ENCODE results near the gene HS6ST1. TPM values are rescaled to one million over a fixed set of nuclear protein-coding genes. Genes with fewer than 3 reads are reported as not detected.
"Not testable (repeated sequence)": the region's sequence is repeated elsewhere in the genome, so short reads cannot be mapped to it uniquely, and the experiment has no call there.

HS6ST1 gene
- total and polyA plus RNA-seq, 3 donors from 2014 or later = 58.7 to 203 (median 143) TPM

DNA sequence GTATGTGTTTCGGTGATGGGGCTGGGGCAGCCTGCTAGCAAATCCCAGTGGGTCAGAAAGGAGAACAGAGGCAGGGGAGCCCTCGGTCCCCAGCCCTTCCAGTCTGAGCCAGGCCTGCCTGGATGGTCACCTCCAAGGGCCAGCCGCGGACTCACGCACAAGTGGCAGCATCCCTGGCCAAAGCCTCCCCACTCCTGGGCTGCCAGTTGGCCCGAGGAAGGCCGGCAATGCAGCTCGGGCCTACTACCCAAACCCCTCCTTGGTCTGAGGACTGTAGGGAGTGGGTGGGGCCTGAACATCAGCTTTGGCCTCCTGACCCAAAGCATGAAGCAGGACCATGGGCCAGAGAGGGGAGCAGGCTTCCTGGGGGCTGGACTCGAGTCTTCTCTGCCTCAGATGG, 51.5 kb downstream of the HS6ST1 start:
- intact Hi-C loops (cut with DNase I; ENCODE audit: low total_unique reads); H3K27ac ChIP-seq; H3K36me3 ChIP-seq (ENCODE audit: low read depth, missing control alignments); H3K4me3 ChIP-seq; H3K27me3 ChIP-seq; H3K9me3 ChIP-seq: not testable (repeated sequence)
- peaks cover 31% of the 10 kb centered on the region for H3K4me1 ChIP-seq
- 67% methylated on average over 4 of the region's 9 CpGs; no CpG with 5 or more reads in 1 of the 2 donors for WGBS, 2 donors
- peak; percentile 8 for DNase-seq

GRCh38 chr2:128266463-128266862, 52.2 kb downstream of the HS6ST1 start:
- DNase-seq = peak; percentile 7
- 93 to 100% methylated on average over 5 to 8 of the region's 8 CpGs for WGBS, 2 donors
- intact Hi-C loops (cut with DNase I; ENCODE audit: low total_unique reads); H3K9me3 ChIP-seq; H3K36me3 ChIP-seq (ENCODE audit: low read depth, missing control alignments); H3K27ac ChIP-seq; H3K4me3 ChIP-seq; H3K27me3 ChIP-seq: not testable (repeated sequence)
- peaks cover 25% of the 10 kb centered on the region for H3K4me1 ChIP-seq

GRCh38 chr2:128265608-128265993, 53.1 kb downstream of the HS6ST1 start:
- H3K9me3 ChIP-seq; H3K4me3 ChIP-seq; H3K36me3 ChIP-seq (ENCODE audit: low read depth, missing control alignments); DNase-seq; H3K27ac ChIP-seq; intact Hi-C loops (cut with DNase I; ENCODE audit: low total_unique reads); H3K27me3 ChIP-seq: not testable (repeated sequence)
- 58 to 91% methylated on average over 4 of the region's 9 CpGs for WGBS, 2 donors
- peaks cover 23% of the 10 kb centered on the region for H3K4me1 ChIP-seq

DNA sequence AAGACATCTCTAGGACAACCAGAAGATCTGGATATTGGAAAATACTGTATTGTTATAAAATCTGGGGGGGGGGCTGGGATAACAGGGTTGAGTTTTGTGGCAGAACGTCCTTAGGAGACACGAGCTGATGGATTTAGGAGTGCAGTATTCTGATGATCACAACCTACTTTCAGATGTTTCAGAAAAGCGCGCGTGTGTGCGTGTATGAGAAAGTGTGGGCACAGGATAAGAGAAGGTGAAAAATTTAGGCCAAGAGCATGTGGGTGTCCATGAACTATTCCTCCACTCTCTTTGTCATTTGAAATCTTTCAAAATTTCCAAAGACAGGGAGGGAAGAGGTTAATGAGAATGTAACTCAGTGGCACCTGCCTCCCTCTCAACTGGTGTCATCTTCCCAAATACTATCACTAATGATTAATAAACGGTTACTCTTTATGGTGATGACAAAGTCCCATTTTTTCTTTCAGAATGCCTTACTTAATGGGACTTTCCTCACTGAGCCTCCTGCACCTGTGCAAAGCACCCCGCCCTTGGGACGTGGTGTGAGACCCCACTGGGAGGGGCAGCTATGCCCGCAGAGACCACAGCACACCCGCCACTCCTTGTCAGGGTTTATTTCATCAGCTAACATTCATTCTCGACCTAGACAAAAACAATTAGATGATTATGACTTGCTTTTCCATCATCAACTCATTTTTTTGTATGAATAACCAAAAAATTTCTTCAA, 53.6 kb downstream of the HS6ST1 start:
- TF ChIP-seq CTCF (IDR thresholded peaks at IDR 0.05) (no peak), POLR2A (IDR thresholded peaks at IDR 0.05) (no peak)

GRCh38 chr2:128263902-128264331, 54.8 kb downstream of the HS6ST1 start:
- H3K27me3 ChIP-seq = no peaks in the 10 kb centered on the region
- 92 to 94% methylated on average over 9 of the region's 9 CpGs for WGBS, 2 donors
- H3K27ac ChIP-seq = no peak overlapping the region
- peaks cover 7% of the 10 kb centered on the region for H3K4me1 ChIP-seq
- no peak overlapping the region for H3K4me3 ChIP-seq
- no peaks in the 10 kb centered on the region for H3K36me3 ChIP-seq (ENCODE audit: low read depth, missing control alignments)
- no peaks in the 10 kb centered on the region for H3K9me3 ChIP-seq
- intact Hi-C loops (cut with DNase I; ENCODE audit: low total_unique reads) = no loop called here
- peak; percentile 13 for DNase-seq
- TF ChIP-seq POLR2A (IDR thresholded peaks at IDR 0.05) = no peak
- no peak for TF ChIP-seq CTCF (IDR thresholded peaks at IDR 0.05)

More for the DNA sequence above, 53.6 kb downstream of the HS6ST1 start:
- Histone ChIP-seq H3K4me1 (peaks cover 18% of the 10 kb centered on the region), H3K36me3 (ENCODE audit: low read depth, missing control alignments) (no peaks in the 10 kb centered on the region), H3K9me3 (no peaks in the 10 kb centered on the region), H3K4me3 (no peak overlapping the region), H3K27ac (no peak overlapping the region), H3K27me3 (no peaks in the 10 kb centered on the region)
- intact Hi-C loops (cut with DNase I; ENCODE audit: low total_unique reads) = no loop called here
- peak; percentile 6 for DNase-seq
- 77 to 86% methylated on average over 12 of the region's 12 CpGs for WGBS, 2 donors

DNA sequence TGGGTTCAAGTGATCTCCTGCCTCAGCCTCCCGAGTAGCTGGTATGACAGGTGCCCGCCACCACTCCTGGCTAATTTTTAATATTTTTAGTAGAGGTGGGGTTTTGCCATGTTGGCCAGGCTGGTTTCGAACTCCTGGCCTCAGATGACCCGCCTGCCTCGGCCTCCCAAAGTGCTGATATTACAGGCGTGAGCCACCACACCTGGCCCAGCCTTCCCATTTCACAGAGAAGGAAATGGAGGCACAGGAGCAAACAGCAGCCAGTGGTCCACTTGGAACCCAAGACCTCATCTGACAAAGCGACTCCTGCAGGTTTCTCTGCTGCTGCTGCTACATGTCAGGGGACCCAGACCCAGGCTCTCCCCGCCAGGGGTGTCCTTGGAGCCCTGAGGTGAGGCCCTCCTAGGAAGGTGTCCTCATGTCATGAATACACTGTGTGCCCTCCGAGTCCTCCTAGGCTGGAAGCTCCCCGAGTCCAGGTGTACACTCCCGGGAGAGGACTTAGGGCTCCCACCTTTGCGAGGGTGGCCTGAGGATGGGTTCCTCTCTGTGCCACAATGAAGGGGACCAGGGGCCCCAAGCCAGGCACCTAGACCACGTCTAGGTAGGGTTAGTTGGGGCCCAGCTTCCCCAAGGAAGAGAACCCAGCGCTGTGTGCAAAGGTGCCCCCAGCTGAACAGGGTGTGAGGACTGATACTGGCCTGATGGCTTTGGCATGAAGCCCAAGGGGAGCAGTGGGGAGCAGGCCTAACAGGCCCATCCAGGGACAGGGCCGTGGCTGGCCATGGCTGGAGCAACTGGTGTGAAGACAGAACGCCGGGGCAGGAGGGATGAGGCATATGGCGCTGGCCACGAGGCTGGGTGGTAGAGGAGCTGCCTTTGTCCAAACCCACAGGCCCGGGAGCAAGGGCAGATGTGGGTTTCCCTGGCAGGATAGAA, 56.1 kb downstream of the HS6ST1 start:
- TF ChIP-seq POLR2A (IDR thresholded peaks at IDR 0.05) = no peak
- no peak for TF ChIP-seq CTCF (IDR thresholded peaks at IDR 0.05)

More for the DNA sequence above, 56.1 kb downstream of the HS6ST1 start:
- peaks cover 7% of the 10 kb centered on the region for H3K4me1 ChIP-seq
- H3K9me3 ChIP-seq = no peaks in the 10 kb centered on the region
- H3K4me3 ChIP-seq = no peak overlapping the region
- no peaks in the 10 kb centered on the region for H3K36me3 ChIP-seq (ENCODE audit: low read depth, missing control alignments)
- H3K27me3 ChIP-seq = no peaks in the 10 kb centered on the region
- 92 to 93% methylated on average over 14 to 20 of the region's 20 CpGs for WGBS, 2 donors
- peak; percentile 12 for DNase-seq
- intact Hi-C loops (cut with DNase I; ENCODE audit: low total_unique reads) = no loop called here
- no peak overlapping the region for H3K27ac ChIP-seq

All from testis (tissue), 3 donors.